AG09309 (cell line): Measurements from ENCODE around the gene RBM45.

Experiments
- DNase-seq: peaks from one replicate; pipeline ENCODE4 v3.0.0-alpha.2; 2010; ENCODE audit warnings: low read depth
- H3K4me3 ChIP-seq: 2 replicates; pipeline ENCODE4 v1.5.1; 2011; ENCODE audit warnings: mild to moderate bottlenecking, low read depth, low read length, moderate library complexity; ENCODE audit not compliant: control insufficient read depth
- TF ChIP-seq, protein P1 (sequence below): IDR thresholded peaks from 2 replicates; pipeline ENCODE4 v1.5.1; 2011; ENCODE audit warnings: mild to moderate bottlenecking, low read depth, low read length, inconsistent platforms; ENCODE audit not compliant: insufficient read depth, control insufficient read depth; ENCODE audit errors: missing control alignments

The RBM45 gene

DNA sequence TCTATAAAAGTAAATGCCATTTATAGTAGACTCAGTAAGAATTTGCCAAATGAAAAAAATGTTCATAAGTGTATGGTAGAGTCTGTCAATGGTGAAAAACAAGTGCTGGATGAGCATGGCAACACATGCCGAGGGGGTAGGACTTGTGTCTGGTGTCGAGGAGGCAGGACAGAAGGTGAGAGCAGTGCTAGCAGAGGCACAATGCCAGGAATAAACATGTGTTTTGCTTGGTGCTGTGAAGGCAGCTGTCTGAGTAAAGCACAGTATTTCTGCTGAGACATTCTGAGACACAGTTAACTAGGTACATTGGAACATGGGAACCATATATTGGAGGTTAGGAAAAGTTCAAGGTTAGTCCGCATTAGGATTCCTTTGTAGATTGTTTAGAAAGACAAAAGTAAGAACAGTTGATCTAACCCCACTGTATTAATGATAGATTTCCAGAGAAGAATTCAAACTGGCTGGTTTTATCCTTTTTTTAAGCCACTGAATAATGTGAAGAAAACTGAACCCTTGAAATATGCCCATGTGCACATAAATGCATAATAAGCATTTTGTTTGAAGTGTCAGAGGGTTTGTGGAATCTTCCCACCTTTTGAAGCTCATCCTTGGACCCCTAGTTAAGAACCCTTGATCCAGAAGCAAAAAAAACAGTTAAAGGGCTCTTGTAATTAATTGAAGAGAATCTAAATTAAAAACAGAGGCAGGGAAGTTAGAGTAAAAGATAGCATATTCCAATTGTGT lies 7.1 kb downstream of the RBM45 start:
- H3K4me3 ChIP-seq = no peak overlapping the region
- no peak for DNase-seq
- TF ChIP-seq, protein P1, sequence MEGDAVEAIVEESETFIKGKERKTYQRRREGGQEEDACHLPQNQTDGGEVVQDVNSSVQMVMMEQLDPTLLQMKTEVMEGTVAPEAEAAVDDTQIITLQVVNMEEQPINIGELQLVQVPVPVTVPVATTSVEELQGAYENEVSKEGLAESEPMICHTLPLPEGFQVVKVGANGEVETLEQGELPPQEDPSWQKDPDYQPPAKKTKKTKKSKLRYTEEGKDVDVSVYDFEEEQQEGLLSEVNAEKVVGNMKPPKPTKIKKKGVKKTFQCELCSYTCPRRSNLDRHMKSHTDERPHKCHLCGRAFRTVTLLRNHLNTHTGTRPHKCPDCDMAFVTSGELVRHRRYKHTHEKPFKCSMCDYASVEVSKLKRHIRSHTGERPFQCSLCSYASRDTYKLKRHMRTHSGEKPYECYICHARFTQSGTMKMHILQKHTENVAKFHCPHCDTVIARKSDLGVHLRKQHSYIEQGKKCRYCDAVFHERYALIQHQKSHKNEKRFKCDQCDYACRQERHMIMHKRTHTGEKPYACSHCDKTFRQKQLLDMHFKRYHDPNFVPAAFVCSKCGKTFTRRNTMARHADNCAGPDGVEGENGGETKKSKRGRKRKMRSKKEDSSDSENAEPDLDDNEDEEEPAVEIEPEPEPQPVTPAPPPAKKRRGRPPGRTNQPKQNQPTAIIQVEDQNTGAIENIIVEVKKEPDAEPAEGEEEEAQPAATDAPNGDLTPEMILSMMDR = no peak

DNA sequence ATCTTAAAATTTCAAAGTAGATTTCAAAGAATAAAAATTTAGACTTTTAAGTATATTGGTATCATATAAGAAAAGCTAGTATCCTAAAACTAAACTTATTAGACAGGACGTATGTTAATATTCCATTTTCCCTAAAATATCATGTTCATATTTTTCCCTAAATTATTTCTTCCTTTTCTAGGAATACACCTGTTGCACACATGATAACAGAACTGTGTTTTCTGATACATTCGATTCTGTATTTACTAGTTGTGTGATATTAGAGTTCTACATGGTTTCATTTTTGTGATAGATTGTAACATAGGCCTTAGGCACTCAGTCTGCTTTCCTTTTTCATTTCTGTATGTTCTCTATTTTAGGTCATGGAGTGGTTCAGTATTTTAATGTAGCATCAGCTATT lies 10.9 kb downstream of the RBM45 start:
- DNase-seq = no peak
- no peak overlapping the region for H3K4me3 ChIP-seq
- TF ChIP-seq, protein P1 = no peak

DNA sequence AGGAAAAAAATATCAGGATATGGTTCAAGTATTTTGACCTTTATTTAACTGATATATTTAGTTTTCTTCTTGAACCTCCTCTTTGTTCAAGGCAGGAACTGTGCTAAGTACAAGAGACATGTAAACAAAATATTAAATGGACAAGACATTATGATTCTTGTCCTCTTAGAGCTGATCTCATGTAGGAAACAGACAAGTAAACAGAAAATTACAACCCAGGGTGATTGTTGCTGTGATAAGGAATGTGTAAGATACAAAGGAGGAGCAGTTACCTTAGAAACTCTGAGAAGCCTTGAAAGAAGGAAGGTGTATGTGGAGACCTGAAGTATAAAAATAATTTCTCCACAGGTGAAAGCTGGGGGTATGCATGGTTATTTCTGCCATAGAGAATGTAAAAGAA lies 12.9 kb downstream of the RBM45 start:
- no peak overlapping the region for H3K4me3 ChIP-seq
- DNase-seq = no peak
- TF ChIP-seq, protein P1 = no peak

DNA sequence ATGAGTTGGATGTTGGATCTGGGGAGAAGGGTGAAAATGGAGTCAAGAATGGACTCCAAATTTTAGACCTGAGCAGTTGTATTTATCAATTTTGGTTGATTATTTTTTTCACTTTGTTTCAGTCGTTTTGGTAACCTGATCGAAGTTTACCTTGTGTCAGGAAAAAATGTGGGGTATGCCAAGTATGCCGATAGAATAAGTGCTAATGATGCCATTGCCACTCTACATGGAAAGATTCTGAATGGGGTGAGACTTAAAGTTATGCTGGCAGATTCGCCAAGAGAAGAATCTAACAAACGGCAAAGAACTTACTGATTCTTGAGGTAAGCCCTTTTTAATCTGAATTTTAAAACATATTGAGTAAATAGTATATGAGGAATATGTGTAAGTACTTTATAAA lies 13.6 kb downstream of the RBM45 start:
- TF ChIP-seq, protein P1 = no peak
- H3K4me3 ChIP-seq = no peak overlapping the region
- DNase-seq = no peak

DNA sequence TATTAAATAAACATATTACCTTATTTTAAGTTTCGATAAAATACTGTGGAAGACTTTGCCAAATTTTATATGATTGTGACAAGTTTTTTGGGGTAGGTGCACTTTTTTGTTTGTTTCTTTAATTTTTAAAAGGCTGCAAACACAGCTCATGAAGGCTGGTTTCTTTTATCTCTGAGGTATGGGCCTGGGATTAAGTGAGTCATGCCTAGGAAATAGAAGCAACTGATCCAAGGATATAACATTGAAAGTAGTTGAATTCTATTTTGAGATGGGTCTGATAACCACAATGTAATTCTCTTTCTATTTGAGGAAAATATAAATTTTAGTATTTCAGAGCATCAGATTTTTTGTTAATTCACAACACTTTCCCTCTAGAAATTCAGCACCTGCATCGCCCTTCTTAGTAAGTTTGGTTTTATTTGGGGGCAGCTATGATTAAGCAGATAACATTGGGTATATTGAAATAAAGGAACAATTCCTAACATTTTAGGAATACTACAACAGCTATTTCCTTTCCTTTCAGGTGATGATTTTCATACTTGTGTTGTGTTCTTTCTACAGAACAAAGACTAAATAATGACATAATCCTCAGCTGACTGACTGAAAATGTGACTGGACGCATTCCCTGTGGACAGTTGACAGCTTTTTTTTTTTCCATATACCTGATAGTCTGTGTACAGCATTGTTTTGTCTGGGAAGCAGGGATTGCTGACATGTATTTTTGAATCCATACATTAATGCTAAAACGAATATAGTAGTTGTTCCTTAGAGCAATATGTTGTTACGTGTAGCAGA lies 16.8 kb downstream of the RBM45 start:
- DNase-seq = no peak
- TF ChIP-seq, protein P1 = no peak

DNA sequence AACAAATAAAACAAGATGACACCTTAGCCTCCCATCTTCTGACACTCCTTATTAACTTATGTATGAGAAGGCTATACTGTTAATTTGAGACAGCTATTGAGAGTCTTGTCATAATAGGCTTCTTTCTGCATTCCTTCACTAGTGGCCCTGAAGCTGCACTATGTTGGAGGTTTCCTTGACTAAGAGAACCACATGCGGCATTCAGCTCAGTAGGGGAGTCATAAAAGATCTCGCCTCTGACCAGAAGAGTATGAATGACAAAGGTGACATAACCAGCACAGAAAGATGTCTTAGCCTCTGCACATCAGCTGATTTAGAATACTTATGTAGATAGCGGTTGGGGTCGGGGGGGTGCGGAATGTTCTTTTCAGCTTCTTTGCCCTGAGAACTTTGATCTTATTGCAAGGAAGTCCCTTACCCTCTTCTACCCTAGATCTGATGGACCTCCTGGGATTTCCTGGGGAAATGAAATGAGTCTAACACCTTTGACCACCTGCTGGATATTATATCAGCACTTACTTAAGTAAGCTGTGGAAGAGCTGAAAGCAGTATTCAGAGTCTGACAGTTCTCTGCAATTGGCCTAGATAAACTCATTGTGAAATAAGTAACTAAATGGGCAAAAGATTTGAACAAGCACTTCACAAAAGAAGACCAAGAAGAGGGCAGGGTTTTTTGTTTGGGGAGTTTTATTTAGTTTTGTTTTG lies 24.2 kb downstream of the RBM45 start:
- TF ChIP-seq, protein P1 = no peak
- no peak overlapping the region for H3K4me3 ChIP-seq
- no peak for DNase-seq

More for the DNA sequence above, 16.8 kb downstream of the RBM45 start:
- H3K4me3 ChIP-seq = no peak overlapping the region
